ENCODE data around the gene SMARCAD1. TPM values are rescaled to one million over a fixed set of nuclear protein-coding genes. Genes with fewer than 3 reads are reported as not detected.

Gene SMARCAD1
- total and polyA plus RNA-seq, 9 of the 15 experiments (the other 6 are each of a cell fraction or from before 2014, with no cell fraction given), result 11.2 to 52.2 (median 34.6) TPM

- TF ChIP-seq STAT6 (CRISPR knock-in tag; IDR thresholded peaks at IDR 0.05) (no peak), KLF1 (tag; IDR thresholded peaks at IDR 0.05) (no peak), PHF8 (IDR thresholded peaks at IDR 0.05; ENCODE audit: borderline replicate concordance, low read length) (no peak), CREB3 (tag; conservative IDR thresholded peaks at IDR 0.05; ENCODE audit: low read depth) (no peak), OTX1 (CRISPR knock-in tag; IDR thresholded peaks at IDR 0.05) (no peak), MYC (IDR thresholded peaks at IDR 0.05; ENCODE audit: low read depth, low read length) (no peak), MYC (CRISPR knock-in tag; IDR thresholded peaks at IDR 0.05; ENCODE audit: borderline replicate concordance, low read depth) (no peak), PHB2 (IDR thresholded peaks at IDR 0.05; ENCODE audit: low read depth) (no peak)
Observed at GRCh38 chr4:94221916-94222315, 14.3 kb downstream of the SMARCAD1 start (continued).

GRCh38 chr4:94225449-94225848, 17.8 kb downstream of the SMARCAD1 start:
- H4K20me1 ChIP-seq (replicated peaks; ENCODE audit: control insufficient read depth, insufficient read depth, low read length), result no peaks in the 10 kb centered on the region
- H3K36me3 ChIP-seq (ENCODE audit: control insufficient read depth, insufficient read depth, low read length), result peaks cover 64% of the 10 kb centered on the region; the same call in 2 of the 3 replicates
- BruUV-seq (replicated peaks), result no TSS peak
- ATAC-seq, result no peak
- intact Hi-C loops (cut with micrococcal nuclease) (no loop called here), in situ Hi-C loops (cut with MboI) (no loop called here)
- H3K27me3 ChIP-seq (ENCODE audit: control insufficient read depth in 2 of 2, insufficient read depth in 2 of 2, low read length in 2 of 2), result no peaks in the 10 kb centered on the region
- no peak overlapping the region for H3K4me3 ChIP-seq
- DNase-seq (ENCODE audit: extremely low read depth in 1 of 4, low spot score in 3 of 4), result no peak
- H3K9me1 ChIP-seq (ENCODE audit: control insufficient read depth, insufficient read depth, low read length), result no peaks in the 10 kb centered on the region
- no peak overlapping the region for H3K9ac ChIP-seq (ENCODE audit: insufficient read depth in 1 of 2, low read depth in 2 of 2, low read length in 2 of 2)
- FAIRE-seq, result no peak
- H3K4me2 ChIP-seq (ENCODE audit: insufficient read depth, low read length), result no peak overlapping the region
- H3K27ac ChIP-seq (ENCODE audit: extremely low read depth, low read depth, low read length), result no peak overlapping the region
- CTCF ChIA-PET (ENCODE audit: low intra/inter-chr PET ratio), result no interaction called here
- H3K4me1 ChIP-seq (replicated peaks in 1 of 2; ENCODE audit: control insufficient read depth in 2 of 2, insufficient read depth in 2 of 2, low read length in 2 of 2), result peaks cover 2 to 3% of the 10 kb centered on the region in 2 experiments; a peak in 1 of 5 replicates
- peaks cover 48% of the 10 kb centered on the region for H3K79me2 ChIP-seq (ENCODE audit: control insufficient read depth, insufficient read depth, low read length)
- H2AFZ ChIP-seq (ENCODE audit: low read depth, low read length), result no peak overlapping the region
- no peaks in the 10 kb centered on the region for H3K9me3 ChIP-seq (replicated peaks; ENCODE audit: control insufficient read depth, insufficient read depth, low read depth, low read length)
- POLR2A ChIA-PET, result no interaction called here
- no peak for TF ChIP-seq SIN3A (IDR thresholded peaks at IDR 0.05; ENCODE audit: borderline replicate concordance in 2 of 2, control insufficient read depth in 1 of 2, low read depth in 2 of 2, low read length in 2 of 2)
- peak; percentile 90 for TF ChIP-seq NFIC (IDR thresholded peaks at IDR 0.05)

Measured in K562 (cell line).